Left renal pelvis (tissue), 4 donors: ENCODE results near the gene GPR78. TPM values are rescaled to one million over a fixed set of nuclear protein-coding genes. Genes with fewer than 3 reads are reported as not detected.

ENCODE experiments used
- DNase-seq, 4 donors: peaks; one replicate each; pipeline ENCODE4 v3.0.0-alpha.2; 2013; ENCODE audit warnings: low read depth in 4 of 4, low spot score in 3 of 4
- polyA plus RNA-seq, 4 donors: library from polyadenylated mRNA; unstranded; fragments of 120-200 nt; gene quantifications; one replicate each; pipeline ENCODE4 v1.2.1, GENCODE V29; 2013; ENCODE audit not compliant: insufficient read length in 4 of 4

GPR78 gene
- polyA plus RNA-seq, 4 donors, result 0.34 to 1.3 (median 0.83) TPM

DNA sequence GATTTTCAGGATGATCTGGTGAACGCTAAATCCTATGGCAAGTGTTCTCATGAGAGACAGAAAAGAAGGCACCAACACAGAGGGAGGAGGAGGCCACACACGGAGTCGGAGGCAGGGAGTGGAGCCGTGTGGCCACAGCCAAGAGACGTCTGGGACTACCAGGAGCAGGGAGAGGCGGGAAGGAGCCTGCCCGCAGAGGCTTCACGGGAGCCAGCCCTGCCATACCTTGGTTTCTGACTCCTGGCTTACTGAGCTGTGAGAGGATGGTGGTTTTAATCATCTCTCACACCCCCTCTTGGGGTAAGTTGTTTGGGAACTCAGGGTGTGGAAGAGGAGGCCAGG lies 33.5 kb upstream of the GPR78 start:
- DNase-seq, result no peak

DNA sequence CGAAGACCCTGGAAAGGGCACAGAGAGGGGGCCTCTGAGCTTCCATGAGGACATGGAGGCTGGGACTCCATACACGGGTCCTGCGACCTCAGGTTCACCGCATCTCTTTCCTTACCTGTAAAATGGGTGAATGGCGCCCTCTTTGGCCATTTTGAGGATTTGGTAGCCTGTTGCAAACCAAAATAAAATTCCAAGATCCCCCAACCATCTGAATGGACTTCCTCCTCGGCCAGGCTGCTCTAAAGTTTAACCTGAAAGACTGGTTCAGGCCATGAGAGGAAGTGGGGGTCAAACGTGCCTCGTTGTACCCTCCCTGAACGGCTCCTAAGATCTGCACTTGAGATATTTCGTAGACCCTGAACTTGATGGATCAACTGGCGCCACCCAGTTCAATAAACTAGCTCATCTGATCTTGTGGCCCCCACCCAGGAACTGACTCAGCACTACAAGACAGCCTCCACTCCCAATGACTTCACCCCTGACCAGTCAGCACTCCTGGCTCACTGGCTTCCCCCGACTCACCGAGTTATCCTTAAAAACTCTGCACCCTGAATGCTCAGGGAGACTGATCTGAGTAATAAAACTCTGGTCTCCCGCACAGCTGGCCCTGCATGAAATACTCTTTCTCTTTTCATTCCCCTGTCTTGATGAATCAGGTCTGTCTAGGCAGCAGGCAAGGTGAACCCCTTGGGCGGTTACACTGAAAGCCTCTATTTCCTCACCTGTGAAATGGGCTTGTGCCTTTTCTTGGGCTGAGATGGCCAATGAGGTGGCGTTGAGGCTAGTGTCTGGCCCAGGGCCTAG lies 32.9 kb upstream of the GPR78 start:
- DNase-seq, result no peak

DNA sequence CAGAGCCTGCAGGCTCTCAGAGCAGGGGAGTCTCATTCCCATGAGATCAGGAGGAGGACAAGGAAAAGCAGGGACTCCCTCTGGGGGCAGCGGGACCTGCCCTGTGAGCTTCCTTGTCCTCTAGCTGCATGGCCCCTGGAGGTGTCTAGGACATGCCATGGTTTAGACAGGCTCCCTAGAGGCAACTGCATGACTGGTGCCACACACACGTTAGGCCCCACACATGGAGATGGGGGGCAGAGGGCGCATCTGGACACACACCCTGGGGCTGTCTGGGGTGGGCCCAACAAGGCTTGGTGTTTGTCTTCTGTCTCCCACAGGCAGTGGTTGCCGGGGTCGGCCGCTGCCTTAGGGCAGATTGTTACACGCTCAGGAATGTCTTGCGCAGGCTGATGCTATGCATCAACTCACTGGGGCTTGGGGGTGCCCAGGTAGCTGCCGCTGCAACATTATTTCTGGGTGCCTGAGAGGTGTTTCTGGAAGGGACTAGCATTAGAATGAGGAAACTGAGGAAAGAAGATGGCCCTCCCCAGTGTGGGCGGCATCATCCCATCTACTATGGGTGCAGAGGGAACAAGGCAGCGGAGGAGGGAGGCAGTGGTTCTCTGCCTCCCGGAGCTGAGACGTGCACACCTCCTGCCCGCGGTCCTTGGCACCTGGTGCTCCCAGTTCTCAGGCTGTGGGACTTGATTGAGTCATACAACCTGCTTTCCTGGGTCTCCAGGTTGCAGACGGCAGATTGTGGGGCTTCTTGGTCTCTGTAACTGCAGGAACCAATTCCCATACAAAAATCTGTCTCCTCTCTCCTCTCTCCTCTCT lies 32.1 kb upstream of the GPR78 start:
- no peak for DNase-seq

- no peak for DNase-seq
Measured at GRCh38 chr4:8548731-8549351, 31.4 kb upstream of the GPR78 start.

DNA sequence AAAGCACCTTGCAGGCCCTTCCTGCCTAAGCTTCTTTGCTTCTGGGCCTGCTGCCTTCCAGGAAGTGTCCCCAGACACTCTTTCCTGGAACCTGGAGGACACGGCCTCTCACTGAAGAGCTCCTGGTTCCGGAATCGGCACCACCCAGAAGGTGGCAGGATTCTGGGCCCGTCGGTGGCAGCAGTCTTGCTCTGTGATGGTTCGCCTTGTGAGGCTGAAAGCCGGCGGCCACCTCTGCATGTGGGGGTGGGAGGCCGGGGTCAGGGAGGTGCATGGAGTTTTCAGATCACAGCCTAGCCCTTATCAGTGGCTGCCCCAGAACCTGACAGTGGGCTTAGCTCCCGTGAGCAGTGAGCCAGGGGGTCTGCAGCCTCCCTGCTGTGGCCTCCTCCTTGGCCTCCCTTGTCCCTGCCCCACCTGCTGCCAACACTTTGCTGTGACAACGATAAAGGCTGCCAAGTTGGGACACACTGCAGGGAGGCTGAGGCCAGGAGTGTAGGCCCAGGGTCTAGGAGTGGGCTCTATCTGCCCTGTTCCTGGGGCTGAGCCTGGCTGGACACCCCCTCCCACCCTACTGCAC lies 30.8 kb upstream of the GPR78 start:
- no peak for DNase-seq

DNA sequence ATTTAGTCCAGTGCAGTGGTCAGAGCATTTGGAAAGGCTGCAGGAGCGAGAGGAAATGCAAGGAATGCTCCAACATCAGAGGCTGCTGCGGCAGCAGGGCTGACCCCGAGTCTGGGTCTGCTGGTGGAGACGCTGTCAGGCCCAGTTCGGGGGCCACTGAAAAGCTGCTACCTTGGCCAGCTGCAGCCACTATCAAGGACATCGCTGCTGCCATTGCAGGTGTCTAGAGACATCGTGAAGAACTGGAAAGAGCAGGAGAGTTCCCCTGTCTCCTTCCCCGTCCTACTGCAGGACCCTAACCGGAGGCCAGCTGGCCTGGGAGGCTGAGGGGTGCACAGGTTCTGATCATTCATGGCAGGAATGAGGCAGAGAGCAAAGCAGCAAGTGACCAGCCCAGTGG lies 29.5 kb upstream of the GPR78 start:
- DNase-seq, result no peak

- DNase-seq, result no peak
Measured at GRCh38 chr4:8552024-8552423, 28.2 kb upstream of the GPR78 start.

- no peak for DNase-seq
Measured at GRCh38 chr4:8552581-8553205, 27.5 kb upstream of the GPR78 start.

- DNase-seq, result no peak
Measured at GRCh38 chr4:8553216-8553615, 27.0 kb upstream of the GPR78 start.

- no peak for DNase-seq
Measured at GRCh38 chr4:8553991-8554405, 26.2 kb upstream of the GPR78 start.

- no peak for DNase-seq
Measured at GRCh38 chr4:8554555-8555100, 25.6 kb upstream of the GPR78 start.

DNA sequence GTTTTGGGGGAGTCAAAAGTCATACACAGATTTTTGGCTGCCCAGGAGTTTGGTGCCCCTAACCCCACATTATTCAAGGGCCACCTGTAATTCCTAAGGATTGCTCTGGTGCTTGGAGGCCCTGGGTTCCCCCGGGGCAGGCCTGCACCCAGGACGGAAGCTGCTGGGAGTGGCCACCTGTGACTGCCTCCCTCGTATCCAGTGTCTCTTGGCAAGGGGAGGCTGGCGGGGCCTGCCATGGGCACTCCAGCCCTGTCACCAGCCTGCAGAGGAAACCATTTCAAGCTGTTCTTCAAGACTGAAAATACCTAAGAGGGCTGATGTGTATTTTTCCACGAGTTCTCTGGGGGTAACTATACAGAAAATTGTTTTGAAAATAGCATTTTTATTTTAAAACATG lies 24.5 kb upstream of the GPR78 start:
- no peak for DNase-seq

DNA sequence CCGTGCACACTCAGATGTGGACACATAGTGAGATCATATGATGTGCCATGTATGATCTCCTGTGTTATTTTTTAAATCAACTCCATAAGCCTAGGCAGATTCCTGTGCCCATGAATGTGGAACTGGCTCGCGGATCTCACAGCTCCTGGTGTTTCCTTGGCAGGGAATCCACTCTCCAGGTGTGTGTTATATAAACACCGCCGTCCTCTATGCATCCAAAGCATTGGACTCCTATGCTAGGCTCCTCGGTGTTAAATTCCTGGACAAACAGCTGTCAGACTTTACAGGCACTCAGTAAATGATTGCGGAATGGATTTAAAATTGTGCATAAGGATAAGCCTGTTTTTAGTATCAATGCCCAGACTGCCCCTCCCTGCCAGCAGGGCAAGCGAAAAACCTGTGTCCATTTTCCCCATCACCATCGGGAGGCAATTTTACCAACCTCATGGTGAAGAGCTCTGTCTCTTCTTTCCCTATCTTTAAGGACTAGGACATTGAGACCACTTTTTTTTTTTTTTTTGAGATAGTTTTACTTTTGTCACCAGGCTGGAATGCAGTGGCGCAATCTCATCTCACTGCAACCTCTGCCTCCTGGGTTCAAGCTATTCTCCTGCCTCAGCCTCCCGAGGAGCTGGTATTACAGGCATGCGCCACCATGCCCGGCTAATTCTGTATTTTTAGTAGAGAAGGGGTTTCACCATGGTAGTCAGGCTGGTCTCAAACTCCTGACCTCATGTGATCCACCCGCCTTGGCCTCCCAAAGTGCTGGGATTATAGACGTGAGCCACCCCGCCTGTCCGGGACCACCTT lies 23.6 kb upstream of the GPR78 start:
- no peak for DNase-seq

DNA sequence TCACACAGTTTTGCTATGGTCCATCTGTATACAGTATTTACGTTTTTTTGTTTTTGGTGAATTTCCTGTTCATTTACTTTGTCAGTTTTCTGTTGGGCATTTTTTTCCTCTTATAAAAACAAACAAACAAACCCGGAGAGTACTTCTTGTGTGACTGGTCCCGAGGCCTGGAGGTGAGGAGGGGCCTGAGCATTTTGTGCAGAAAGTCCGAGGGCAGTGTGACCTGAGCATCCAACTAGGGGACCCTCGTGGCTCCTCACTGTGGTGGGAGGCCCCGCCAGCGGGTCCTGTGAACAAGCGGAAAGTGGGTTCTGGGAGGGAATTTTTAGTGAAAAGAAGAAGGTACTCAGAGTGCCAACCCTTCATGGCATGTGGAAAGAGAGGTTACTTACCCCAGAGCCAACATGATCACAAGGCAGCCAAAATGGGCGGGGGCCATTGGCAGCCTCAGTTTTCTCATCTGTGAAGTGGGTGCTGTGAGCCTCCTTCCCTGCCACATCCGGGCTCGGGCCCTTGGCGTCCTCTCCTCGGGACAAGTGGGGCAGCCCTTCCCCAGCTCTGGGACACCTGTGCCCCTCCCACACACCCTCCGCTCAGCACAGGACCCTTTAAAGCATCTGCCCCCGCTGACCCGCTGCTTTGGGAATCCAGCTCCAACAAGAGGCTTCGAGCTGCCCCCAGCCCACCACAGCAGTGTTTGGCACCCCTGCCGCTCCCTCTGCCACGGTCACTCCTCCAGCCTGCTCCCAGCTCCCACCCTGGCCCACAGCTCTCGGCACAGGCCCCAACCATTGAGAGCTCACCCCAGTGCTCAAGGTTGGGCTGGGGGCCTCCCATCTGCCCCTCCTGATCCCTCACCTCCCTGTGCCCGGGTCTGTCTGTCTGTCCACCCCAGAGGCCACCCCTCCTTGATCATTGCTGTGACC lies 22.8 kb upstream of the GPR78 start:
- no peak for DNase-seq

GRCh38 chr4:8558080-8558960 lies 21.9 kb upstream of the GPR78 start:
- no peak for DNase-seq

DNA sequence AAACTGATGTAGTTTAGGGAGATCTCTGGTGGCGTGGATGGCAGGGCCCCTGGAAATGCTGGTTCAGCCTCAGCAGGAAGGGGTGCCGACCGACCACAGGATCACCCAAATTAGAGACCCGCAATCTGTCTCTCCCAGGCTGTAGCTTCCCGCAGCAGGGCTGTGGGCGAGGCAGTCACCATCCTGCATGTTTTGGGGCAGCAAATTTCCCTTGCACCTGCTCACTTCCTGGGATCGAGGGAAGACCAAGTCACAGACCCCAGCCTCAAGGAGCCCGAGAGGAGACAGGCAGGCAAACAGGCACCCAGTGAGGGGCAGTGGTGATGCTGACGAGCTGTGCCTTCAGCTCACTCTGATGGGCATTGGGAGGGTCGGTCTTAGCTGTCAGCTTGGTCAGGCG lies 21.2 kb upstream of the GPR78 start:
- DNase-seq, result no peak

DNA sequence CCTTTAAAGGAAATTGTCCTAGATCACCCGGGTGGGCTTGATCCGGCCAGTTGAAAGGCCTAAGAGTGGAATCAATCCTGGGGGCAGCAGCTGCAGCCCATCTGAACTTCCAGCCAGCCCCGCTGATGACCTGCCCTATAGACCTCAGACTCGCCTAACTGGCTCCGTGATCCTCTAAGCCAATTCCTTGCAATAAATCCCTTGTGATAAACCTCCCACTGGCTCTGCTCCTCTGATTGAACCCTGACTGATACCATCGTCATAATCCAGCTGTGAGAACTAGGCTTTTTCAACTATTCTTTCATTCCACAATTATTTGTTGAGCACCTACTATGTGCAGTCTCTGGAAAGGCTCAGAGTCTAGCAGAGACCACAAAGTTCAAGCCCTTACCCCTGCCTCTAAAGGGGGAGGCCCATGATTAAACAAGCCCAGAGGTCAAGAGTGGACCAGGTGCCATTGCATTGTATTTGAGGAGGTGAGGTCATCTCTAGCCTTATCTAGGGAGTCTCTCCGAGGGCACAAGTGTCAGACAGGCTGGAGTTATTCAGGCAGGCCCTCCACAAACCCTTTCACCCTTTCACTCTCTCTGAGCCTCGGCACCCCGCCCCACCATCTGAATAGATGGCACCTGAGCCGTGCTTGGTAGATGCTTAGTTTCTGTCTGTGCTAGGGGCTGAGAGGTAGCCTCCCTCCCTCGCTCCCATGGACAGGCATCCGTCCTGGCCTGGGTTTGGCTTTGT lies 20.5 kb upstream of the GPR78 start:
- no peak for DNase-seq
